ENCODE results near the gene TLE6. TPM values are rescaled to one million over a fixed set of nuclear protein-coding genes. Genes with fewer than 3 reads are reported as not detected.

TLE6 gene
- total and polyA plus RNA-seq, 2 of the 4 experiments (the other 2 are of a cell fraction) = under 0.01 to 0.17 TPM

GRCh38 chr19:2987797-2988196 is 10.4 kb downstream of the TLE6 start:
- CTCF ChIA-PET = no interaction called here
- Histone ChIP-seq H3K9me1 (ENCODE audit: insufficient read depth, low read length) (no peaks in the 10 kb centered on the region), H3K14ac (replicated peaks; ENCODE audit: low read depth, low read length) (no peak overlapping the region), H2BK5ac (ENCODE audit: low read depth, low read length, poor library complexity, severe bottlenecking) (no peak overlapping the region), H3K23ac (ENCODE audit: low read depth, low read length) (no peak overlapping the region), H3K27me3 (ENCODE audit: control insufficient read depth, insufficient read depth, low read length) (peaks cover 20% of the 10 kb centered on the region), H3K18ac (ENCODE audit: low read depth, low read length) (no peak overlapping the region), H3K4me3 (ENCODE audit: insufficient read depth, low read depth, low read length) (no peak overlapping the region), H3K36me3 (ENCODE audit: control insufficient read depth, insufficient read depth, low read length) (no peaks in the 10 kb centered on the region), H4K5ac (ENCODE audit: low read depth, low read length) (no peak overlapping the region), H3K79me1 (ENCODE audit: low read depth in 1 of 2, low read length in 2 of 2) (no peaks in the 10 kb centered on the region), H2AK9ac (replicated peaks; ENCODE audit: low read depth, low read length, poor library complexity) (no peak overlapping the region), H3K4me2 (ENCODE audit: low read depth, low read length) (no peak overlapping the region), H4K20me1 (ENCODE audit: insufficient read depth, low read length) (no peaks in the 10 kb centered on the region), H3K27ac (ENCODE audit: insufficient read depth, low read length) (no peak overlapping the region), H2AFZ (replicated peaks; ENCODE audit: low read length, poor library complexity) (no peak overlapping the region), H2AK5ac (ENCODE audit: low read depth, low read length) (no peak overlapping the region), H3K9ac (ENCODE audit: low read depth, low read length) (no peak overlapping the region), H3K4me1 (ENCODE audit: control insufficient read depth, insufficient read depth, low read length) (peaks cover 5% of the 10 kb centered on the region; the same call in 1 of the 2 replicates), H3K56ac (ENCODE audit: extremely low read depth, insufficient read depth, low read length) (no peak overlapping the region), H3K4ac (ENCODE audit: low read depth, low read length) (no peak overlapping the region), H2BK20ac (ENCODE audit: low read depth, low read length) (no peak overlapping the region), H4K8ac (ENCODE audit: low read depth in 2 of 2, low read length in 2 of 2) (no peak overlapping the region), H2BK15ac (ENCODE audit: low read depth, low read length) (no peak overlapping the region), H2BK120ac (ENCODE audit: low read depth, low read length) (no peak overlapping the region), H3K9me3 (ENCODE audit: control insufficient read depth, insufficient read depth, low read length) (no peaks in the 10 kb centered on the region), H4K91ac (ENCODE audit: insufficient read depth, low read depth, low read length) (no peak overlapping the region)
- ATAC-seq (ENCODE audit: low read depth) (no peak), DNase-seq (no peak)
- intact Hi-C loops (cut with micrococcal nuclease) = no loop called here
- TF ChIP-seq FOS (IDR thresholded peaks at IDR 0.05; ENCODE audit: low read depth, low read length) (no peak), RFX5 (IDR thresholded peaks at IDR 0.05; ENCODE audit: low read depth, low read length) (no peak)
- WGBS, 2 experiments (ENCODE audit: extremely low coverage in 2 of 2, insufficient read length in 1 of 2) = 60% methylated on average over 1 of the region's 12 CpGs; no CpG with 5 or more reads in 1 of the 2 experiments
- dilution Hi-C loops (cut with HindIII; ENCODE audit: low sequenced_read_pairs, unreplicated experiment) = no loop called here
- no TSS peak for BruUV-seq (replicated peaks)
- in situ Hi-C loops (cut with MboI; ENCODE audit: low sequenced_read_pairs) = no loop called here
- POLR2A ChIA-PET (ENCODE audit: unreplicated experiment) = no interaction called here
